GM12878 (cell line): ENCODE results near the gene OSTC. TPM values are rescaled to one million over a fixed set of nuclear protein-coding genes. Genes with fewer than 3 reads are reported as not detected.

ENCODE experiments used
- ATAC-seq: fragments of 200-7000 bp; cut with Tn5 transposase; 3 replicates; pipeline ENCODE4 v1.9.1; 2020; ENCODE audit warnings: mild to moderate bottlenecking, moderate library complexity
- BruUV-seq: library from RNA; stranded (reverse); fragments of 400-500 nt; replicated peaks from 2 replicates; lab custom pipeline; 2021; lab: Mats Ljungman, UMichigan
- CTCF ChIA-PET: fragments of 300-600 bp; sonication (Branson Sonifier 250); formaldehyde crosslinking; extraction: SDS; loops from one replicate; lab custom pipeline; 2021; ENCODE audit warnings: inconsistent platforms; lab: Yijun Ruan, JAX
- POLR2A ChIA-PET: fragments of 350-600 bp; formaldehyde crosslinking; extraction: SDS; loops from one replicate; lab custom pipeline; 2021; ENCODE audit warnings: inconsistent platforms; lab: Charles Lee
- RAD21 ChIA-PET: fragments of 300-600 bp; sonication (Branson Sonifier 250); formaldehyde crosslinking; loops from one replicate; lab custom pipeline; 2023; ENCODE audit warnings: antibody characterized with exemption; ENCODE audit not compliant: unreplicated experiment; lab: Charles Lee
- SMC1A ChIA-PET: fragments of 300-600 bp; sonication (Branson Sonifier 250); formaldehyde crosslinking; loops from one replicate; lab custom pipeline; 2023; ENCODE audit not compliant: unreplicated experiment, uncharacterized antibody; lab: Charles Lee
- DNase-seq: peaks from one replicate; pipeline ENCODE4 v3.0.0-alpha.2; 2011; ENCODE audit warnings: low read depth, low spot score
- FAIRE-seq: peaks from 3 replicates; lab custom pipeline; 2011; peaks lifted over from hg19 to GRCh38; lab: Jason Lieb, UNC
- H2AFZ ChIP-seq: 2 replicates; pipeline ENCODE4 v1.6.0; 2011; ENCODE audit warnings: low read depth, low read length, control low read depth; ENCODE audit not compliant: control insufficient read depth
- H3K27ac ChIP-seq: 2 replicates; pipeline ENCODE4 v1.5.1; 2011; ENCODE audit warnings: control low read depth; ENCODE audit not compliant: control insufficient read depth, insufficient read depth
- H3K27me3 ChIP-seq, 2 experiments: replicated peaks in 1 of 2; 2 replicates each; pipeline versions ENCODE4 v1.6.0 to v1.6.1; 2011; ENCODE audit warnings: low read length in 1 of 2; ENCODE audit not compliant: control insufficient read depth in 2 of 2, insufficient read depth in 2 of 2
- H3K36me3 ChIP-seq, 2 experiments: 2 replicates each; pipeline ENCODE4 v1.5.1; 2011; ENCODE audit warnings: low read length in 1 of 2; ENCODE audit not compliant: control insufficient read depth in 2 of 2, insufficient read depth in 2 of 2
- H3K4me1 ChIP-seq: 2 replicates; pipeline ENCODE4 v1.6.1; 2011; ENCODE audit warnings: mild to moderate bottlenecking, low read length, moderate library complexity, mixed read lengths; ENCODE audit not compliant: control insufficient read depth, insufficient read depth
- H3K4me2 ChIP-seq: 2 replicates; pipeline ENCODE4 v1.6.0; 2011; ENCODE audit warnings: control low read depth; ENCODE audit not compliant: control insufficient read depth, insufficient read depth
- H3K4me3 ChIP-seq: fragments of 200-600 bp; sonication (generic); 2 replicates; pipeline ENCODE4 v1.5.1; 2016
- H3K79me2 ChIP-seq: 2 replicates; pipeline ENCODE4 v1.6.0; 2011; ENCODE audit warnings: low read length; ENCODE audit not compliant: control insufficient read depth, insufficient read depth
- H3K9ac ChIP-seq: 2 replicates; pipeline ENCODE4 v1.8.0; 2011; ENCODE audit warnings: low read length, control low read depth, mixed read lengths; ENCODE audit not compliant: control insufficient read depth, insufficient read depth
- H3K9me3 ChIP-seq: replicated peaks from 3 replicates; pipeline ENCODE4 v1.5.1; 2011; ENCODE audit warnings: mild to moderate bottlenecking, low read length; ENCODE audit not compliant: control insufficient read depth, insufficient read depth
- H4K20me1 ChIP-seq: 2 replicates; pipeline ENCODE4 v1.6.0; 2011; ENCODE audit not compliant: control insufficient read depth, insufficient read depth
- ASH2L ChIP-seq: fragments of 300-600, 200-600 bp; sonication (generic); IDR thresholded peaks from 2 replicates; pipeline ENCODE4 v1.6.1; 2017; ENCODE audit warnings: low read depth, mild to moderate bottlenecking, borderline replicate concordance
- ATF7 ChIP-seq: fragments of 450-650 bp; IDR thresholded peaks from 2 replicates; pipeline ENCODE4 v1.6.1; 2016; ENCODE audit warnings: low read depth, mild to moderate bottlenecking
- EP300 ChIP-seq, 2 experiments: fragments of 150-350 bp in 1 of 2; IDR thresholded peaks; 2 replicates each; pipeline ENCODE4 v1.6.1; 2011 to 2012; ENCODE audit warnings: low read depth in 2 of 2, low read length in 2 of 2, borderline replicate concordance in 1 of 2, improper control_type of control experiment in 1 of 2, inconsistent platforms in 1 of 2; ENCODE audit not compliant: control insufficient read depth in 1 of 2
- JUNB ChIP-seq: IDR thresholded peaks from 2 replicates; pipeline ENCODE4 v1.6.1; 2016; ENCODE audit warnings: antibody characterized with exemption, mild to moderate bottlenecking
- SMAD1 ChIP-seq: fragments of 450-650 bp; IDR thresholded peaks from 2 replicates; pipeline ENCODE4 v1.6.1; 2018; ENCODE audit warnings: mild to moderate bottlenecking, low read depth; ENCODE audit not compliant: partially characterized antibody
- WGBS: methylation state at CpG from one replicate; pipeline ENCODE4 v1.1.6; 2016; ENCODE audit warnings: low lambda C conversion rate; ENCODE audit not compliant: insufficient replicate concordance, insufficient coverage; ENCODE audit errors: missing lambda C conversion rate; 5-methylcytosine and 5-hydroxymethylcytosine counted together
- in situ Hi-C: fragments of 300-500 bp; cut with MboI; formaldehyde crosslinking; loops from 9 replicates; pipeline ENCODE4 v1.14.3; 2018; ENCODE audit warnings: mixed read lengths
- intact Hi-C: fragments of 100-400 bp; cut with micrococcal nuclease; formaldehyde crosslinking; loops from one replicate; pipeline ENCODE4 v1.14.2; 2022; ENCODE audit not compliant: unreplicated experiment
- polyA plus RNA-seq, 11 experiments: library from polyadenylated mRNA; depleted of rRNA in 4 of 11; unstranded in 6 of 11; stranded (reverse) in 5 of 11; fragments of >200 nt; fragmentation: Nextera tagmentation in 4 of 11; fragmentation: Illumina TruSeq in 1 of 11; extraction: Ambion mirVana in 4 of 11; extraction: Trizol in 1 of 11; gene quantifications; 1 replicate in 1 of 11; 2 replicates in 10 of 11; pipeline versions ENCODE4 v1.2.1 to v1.2.3, GENCODE V29; 2011 to 2016; ENCODE audit warnings: inconsistent platforms in 2 of 11, missing spikeins in 2 of 11, low read depth in 1 of 11
- total RNA-seq, 4 experiments: library from RNA; depleted of rRNA in 3 of 4; stranded (reverse); fragments of >200 nt in 3 of 4; fragmentation: Illumina TruSeq in 1 of 4; extraction: Trizol in 1 of 4; gene quantifications; 2 replicates each; pipeline versions ENCODE4 v1.2.1 to v1.2.3, GENCODE V29; 2013 to 2021
- TF ChIP-seq, protein P1 (sequence below): fragments of 450-650 bp; formaldehyde crosslinking; IDR thresholded peaks from 2 replicates; pipeline ENCODE4 v1.4.0; 2022; ENCODE audit warnings: mild to moderate bottlenecking, moderate library complexity
- TF ChIP-seq, protein P2 (sequence below): IDR thresholded peaks from 2 replicates; pipeline ENCODE4 v1.6.1; 2011; ENCODE audit warnings: borderline replicate concordance, low read depth, mild to moderate bottlenecking, moderate library complexity, low read length; ENCODE audit not compliant: insufficient read depth, poor library complexity, severe bottlenecking

OSTC gene
- total and polyA plus RNA-seq, 10 of the 15 experiments (the other 5 are each of a cell fraction or from before 2014, with no cell fraction given), result 106 to 681 (median 181) TPM

DNA sequence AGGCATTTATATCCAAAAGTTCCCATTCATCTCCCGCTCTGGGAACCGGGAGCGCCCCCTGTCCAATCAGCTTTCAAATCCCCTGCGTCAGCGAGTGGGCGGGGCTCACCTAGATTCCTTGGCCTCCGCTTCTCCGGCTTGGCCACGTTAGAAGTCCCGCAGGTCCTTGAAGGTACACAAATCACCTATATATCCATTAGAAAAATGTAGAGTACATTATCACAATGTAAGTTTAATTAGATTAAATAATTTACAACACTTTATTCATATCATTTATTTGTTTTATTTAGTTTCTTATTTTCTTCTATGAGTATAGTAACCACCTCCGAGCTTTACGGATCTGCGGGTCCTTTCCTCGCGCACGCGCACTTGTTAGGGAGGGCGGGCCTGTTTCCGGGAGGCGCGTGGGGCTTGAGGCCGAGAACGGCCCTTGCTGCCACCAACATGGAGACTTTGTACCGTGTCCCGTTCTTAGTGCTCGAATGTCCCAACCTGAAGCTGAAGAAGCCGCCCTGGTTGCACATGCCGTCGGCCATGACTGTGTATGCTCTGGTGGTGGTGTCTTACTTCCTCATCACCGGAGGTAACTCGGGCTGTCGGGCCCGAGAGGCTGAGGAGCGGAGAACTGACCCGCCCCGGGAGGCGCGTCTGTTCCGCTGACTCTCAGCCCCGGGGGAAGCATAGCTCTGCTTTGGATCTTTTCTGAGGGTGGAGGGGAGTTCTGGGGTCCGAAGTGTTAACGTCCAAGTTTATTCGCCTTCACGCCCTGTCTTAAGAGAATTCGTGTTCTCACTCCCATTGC, at the start of gene OSTC (continued):
- TF ChIP-seq, protein P1, sequence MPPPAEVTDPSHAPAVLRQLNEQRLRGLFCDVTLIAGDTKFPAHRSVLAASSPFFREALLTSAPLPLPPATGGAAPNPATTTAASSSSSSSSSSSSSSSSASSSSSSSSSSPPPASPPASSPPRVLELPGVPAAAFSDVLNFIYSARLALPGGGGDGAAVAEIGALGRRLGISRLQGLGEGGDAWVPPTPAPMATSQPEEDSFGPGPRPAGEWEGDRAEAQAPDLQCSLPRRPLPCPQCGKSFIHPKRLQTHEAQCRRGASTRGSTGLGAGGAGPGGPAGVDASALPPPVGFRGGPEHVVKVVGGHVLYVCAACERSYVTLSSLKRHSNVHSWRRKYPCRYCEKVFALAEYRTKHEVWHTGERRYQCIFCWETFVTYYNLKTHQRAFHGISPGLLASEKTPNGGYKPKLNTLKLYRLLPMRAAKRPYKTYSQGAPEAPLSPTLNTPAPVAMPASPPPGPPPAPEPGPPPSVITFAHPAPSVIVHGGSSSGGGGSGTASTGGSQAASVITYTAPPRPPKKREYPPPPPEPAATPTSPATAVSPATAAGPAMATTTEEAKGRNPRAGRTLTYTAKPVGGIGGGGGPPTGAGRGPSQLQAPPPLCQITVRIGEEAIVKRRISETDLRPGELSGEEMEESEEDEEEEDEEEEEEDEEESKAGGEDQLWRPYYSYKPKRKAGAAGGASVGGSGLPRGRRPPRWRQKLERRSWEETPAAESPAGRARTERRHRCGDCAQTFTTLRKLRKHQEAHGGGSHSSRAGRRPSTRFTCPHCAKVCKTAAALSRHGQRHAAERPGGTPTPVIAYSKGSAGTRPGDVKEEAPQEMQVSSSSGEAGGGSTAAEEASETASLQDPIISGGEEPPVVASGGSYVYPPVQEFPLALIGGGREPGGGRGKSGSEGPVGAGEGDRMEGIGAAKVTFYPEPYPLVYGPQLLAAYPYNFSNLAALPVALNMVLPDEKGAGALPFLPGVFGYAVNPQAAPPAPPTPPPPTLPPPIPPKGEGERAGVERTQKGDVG, result no peak
- no peak for TF ChIP-seq SMAD1
- TF ChIP-seq, protein P2, sequence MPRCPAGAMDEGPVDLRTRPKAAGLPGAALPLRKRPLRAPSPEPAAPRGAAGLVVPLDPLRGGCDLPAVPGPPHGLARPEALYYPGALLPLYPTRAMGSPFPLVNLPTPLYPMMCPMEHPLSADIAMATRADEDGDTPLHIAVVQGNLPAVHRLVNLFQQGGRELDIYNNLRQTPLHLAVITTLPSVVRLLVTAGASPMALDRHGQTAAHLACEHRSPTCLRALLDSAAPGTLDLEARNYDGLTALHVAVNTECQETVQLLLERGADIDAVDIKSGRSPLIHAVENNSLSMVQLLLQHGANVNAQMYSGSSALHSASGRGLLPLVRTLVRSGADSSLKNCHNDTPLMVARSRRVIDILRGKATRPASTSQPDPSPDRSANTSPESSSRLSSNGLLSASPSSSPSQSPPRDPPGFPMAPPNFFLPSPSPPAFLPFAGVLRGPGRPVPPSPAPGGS, result no peak

DNA sequence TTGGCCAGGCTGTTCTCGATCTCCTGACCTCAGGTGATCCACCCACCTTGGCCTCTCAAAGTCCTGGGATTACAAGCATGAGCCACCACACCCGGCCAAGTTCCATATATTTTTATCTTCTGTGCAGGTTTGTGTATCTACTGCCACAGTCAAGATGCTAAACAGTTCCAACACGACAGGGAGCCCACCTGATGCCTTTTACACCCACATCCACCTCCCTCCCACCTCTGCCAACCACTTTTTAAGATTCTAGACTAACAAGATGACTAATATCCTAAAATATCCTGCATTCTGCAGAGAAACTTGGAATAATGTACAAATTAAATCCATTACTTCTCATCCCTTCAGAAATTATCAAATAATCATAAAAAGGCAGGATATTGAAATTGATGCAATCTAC, 49.3 kb upstream of the OSTC start:
- SMC1A ChIA-PET, result no interaction called here
- DNase-seq (no peak), ATAC-seq (no peak), FAIRE-seq (no peak)
- H4K20me1 ChIP-seq, result no peaks in the 10 kb centered on the region
- WGBS, result 10% methylated on average over 3 of the region's 3 CpGs
- intact Hi-C loops, result no loop called here
- TF ChIP-seq JUNB, result no peak
- no peak for TF ChIP-seq EP300 (IDR thresholded peaks at IDR 0.05; ENCODE audit: borderline replicate concordance in 1 of 2, control insufficient read depth in 1 of 2, low read depth in 2 of 2, low read length in 2 of 2)
- TF ChIP-seq ATF7, result no peak
- no peak for TF ChIP-seq ASH2L
- H3K9ac ChIP-seq, result no peak overlapping the region
- H3K79me2 ChIP-seq, result no peaks in the 10 kb centered on the region
- H3K4me3 ChIP-seq, result no peak overlapping the region
- no peak overlapping the region for H3K4me2 ChIP-seq
- CTCF ChIA-PET, result no interaction called here
- H3K27ac ChIP-seq, result no peak overlapping the region
- no peaks in the 10 kb centered on the region for H3K9me3 ChIP-seq
- no peak overlapping the region for H2AFZ ChIP-seq
- POLR2A ChIA-PET, result no interaction called here
- H3K4me1 ChIP-seq, result no peaks in the 10 kb centered on the region
- H3K36me3 ChIP-seq, result no peaks in the 10 kb centered on the region
- RAD21 ChIA-PET, result no interaction called here
- H3K27me3 ChIP-seq, result no peaks in the 10 kb centered on the region
- BruUV-seq, result no TSS peak
- in situ Hi-C loops, result no loop called here
